Stimulated activated CD4-positive, alpha-beta T cell treated with anti-CD3 and anti-CD28 coated beads, Interleukin-15, amount 100 ng/mL, for 1 hour (primary cell): ENCODE data around the gene BAIAP3.

Experiments used
- DNase-seq, 2 donors: peaks; one replicate each; pipeline ENCODE4 v3.0.0-alpha.2; 2020; ENCODE audit warnings: low read depth in 1 of 2, low spot score in 1 of 2

Gene BAIAP3

DNA sequence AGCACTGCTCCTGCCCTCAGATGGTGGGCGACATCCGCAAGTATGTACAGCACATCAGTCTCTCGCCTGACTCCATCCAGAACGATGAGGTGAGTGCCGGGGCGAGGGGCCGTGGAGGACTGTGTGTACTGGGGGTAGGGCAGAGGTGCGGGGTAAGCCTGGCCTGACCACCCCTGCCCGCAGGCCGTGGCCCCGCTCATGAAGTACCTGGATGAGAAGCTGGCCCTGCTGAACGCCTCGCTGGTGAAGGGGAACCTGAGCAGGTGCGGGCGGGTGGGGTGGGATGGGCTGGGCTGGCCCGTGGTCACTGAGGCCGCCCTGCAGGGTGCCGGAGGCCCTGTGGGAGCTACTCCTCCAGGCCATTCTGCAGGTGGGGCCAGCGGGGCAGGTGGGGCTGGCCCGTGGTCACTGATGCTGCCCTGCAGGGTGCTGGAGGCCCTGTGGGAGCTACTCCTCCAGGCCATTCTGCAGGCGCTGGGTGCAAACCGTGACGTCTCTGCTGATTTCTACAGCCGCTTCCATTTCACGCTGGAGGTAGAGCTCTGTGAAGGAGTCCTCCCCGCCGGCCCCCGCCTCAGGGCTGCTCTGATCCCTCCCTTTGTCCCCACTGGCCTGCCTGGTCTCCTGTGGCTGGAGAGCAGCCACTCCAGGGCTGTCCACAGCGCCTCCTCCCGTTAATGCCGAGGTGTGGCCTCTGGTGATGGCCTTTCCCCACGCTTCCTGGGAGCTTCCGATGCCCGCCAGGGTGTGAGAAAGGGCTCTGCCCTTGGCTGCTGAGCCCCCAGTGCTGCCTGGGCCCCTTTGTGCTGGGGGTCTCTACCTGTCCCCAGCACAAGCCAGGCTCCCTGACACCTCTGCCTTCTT is 13.2 kb downstream of the BAIAP3 start:
- DNase-seq, result no peak

DNA sequence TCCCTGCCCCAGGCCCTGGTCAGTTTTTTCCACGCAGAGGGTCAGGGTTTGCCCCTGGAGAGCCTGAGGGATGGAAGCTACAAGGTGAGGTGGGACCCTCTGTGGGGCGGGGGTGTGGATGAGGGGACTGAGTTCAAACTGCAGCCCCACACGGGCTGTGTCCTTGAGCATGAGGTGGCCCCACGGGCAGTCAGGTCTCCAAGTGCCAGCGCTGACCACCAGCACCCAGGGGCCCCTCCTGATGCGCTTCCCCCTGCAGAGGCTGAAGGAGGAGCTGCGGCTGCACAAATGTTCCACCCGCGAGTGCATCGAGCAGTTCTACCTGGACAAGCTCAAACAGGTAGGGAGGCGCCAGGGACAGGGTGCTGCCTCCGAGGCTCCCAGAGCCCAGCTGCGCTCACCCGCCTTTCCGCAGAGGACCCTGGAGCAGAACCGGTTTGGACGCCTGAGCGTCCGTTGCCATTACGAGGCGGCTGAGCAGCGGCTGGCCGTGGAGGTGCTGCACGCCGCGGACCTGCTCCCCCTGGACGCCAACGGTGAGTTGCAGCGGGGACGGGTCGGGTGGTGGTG is 13.9 kb downstream of the BAIAP3 start:
- no peak for DNase-seq

DNA sequence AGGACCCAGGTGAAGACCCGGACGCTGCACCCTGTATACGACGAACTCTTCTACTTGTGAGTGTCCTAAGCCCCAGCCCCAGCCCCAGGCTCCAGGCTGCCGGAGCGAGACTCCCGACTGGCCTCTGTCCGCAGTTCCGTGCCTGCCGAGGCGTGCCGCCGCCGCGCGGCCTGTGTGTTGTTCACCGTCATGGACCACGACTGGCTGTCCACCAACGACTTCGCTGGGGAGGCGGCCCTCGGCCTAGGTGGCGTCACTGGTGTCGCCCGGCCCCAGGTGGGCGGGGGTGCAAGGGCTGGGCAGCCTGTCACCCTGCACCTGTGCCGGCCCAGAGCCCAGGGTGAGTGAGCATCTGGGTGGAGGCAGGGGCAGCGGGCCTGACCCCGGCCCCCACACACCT is 14.5 kb downstream of the BAIAP3 start:
- DNase-seq, result no peak

DNA sequence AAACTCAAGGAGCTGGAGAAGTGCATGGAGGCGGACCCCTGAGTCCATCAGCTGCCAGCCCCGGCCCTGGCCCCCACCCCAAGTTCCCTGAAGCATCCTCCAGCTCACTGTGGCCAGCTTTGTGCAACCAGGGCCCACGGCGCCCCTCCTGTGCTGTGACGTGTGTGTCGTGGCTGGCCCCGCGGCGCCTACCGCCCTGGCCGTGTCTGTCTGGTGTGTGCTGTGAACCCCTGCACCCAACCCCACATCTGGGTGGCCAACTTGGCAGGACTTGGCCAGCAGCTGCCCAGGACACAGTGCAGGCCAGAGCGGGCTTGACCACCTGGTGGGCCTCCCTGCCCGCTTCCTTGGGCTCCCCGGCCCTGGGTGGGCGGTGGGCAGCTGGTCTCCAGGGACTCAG is 15.0 kb downstream of the BAIAP3 start:
- DNase-seq, result no peak

DNA sequence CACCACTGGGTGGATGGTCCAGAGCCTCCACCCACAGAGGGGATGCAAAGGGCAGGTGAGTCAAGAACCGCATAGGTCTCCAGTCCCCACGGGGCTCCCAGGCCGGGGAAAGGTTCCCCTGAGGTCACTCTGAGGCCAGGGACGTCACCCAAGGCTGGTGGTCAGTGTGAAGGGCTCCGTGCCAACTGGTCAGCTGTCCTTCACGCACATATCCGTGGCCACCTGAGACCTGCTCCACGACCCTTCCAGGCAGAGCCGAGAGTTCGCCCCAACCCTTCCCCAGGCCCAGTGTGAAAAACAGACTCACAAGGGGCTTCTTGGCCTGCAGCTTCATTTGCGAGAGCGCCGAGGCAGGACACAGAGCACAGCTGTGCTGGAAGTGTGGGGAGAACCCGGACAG is 15.5 kb downstream of the BAIAP3 start:
- no peak for DNase-seq

DNA sequence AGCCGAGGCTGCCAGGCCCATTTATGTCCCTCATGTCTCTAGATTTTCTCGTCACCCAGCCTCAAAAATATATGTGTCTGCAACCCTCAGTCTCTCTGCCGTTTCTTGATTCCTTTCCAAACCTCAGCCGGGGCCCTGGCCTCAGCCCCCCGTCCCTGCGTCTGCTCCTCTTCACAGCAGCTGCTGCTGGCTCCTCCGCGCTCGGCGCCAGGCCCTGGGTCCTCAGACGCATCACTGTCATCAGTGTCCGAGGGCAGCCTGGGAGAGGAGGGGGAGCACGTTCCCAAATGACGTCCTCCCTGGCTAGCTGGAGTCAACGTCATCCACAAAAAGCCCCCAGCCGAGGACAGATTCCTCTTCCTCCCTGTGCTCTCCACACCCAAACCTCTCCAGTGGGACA is 15.9 kb downstream of the BAIAP3 start:
- no peak for DNase-seq

DNA sequence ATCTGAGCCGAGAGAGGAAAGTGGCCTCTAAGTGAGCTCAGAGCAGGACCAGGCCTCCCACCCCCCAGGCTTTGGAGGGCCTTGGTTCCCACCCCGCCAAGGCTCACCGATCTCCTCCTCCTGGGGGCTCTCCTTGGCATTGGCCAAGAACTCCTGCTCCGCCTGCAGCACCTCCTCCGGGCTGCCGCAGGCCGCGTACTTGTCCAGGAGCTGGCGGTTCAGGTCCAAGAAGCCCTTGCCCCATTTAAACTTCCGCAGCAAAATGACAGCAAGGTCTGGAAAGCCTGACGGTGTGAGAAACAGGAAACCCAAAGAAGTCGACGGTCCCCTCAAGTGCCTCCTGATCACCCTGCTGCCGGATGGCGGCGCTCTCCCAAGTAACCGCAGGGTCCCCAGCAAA is 16.5 kb downstream of the BAIAP3 start:
- DNase-seq, result no peak

DNA sequence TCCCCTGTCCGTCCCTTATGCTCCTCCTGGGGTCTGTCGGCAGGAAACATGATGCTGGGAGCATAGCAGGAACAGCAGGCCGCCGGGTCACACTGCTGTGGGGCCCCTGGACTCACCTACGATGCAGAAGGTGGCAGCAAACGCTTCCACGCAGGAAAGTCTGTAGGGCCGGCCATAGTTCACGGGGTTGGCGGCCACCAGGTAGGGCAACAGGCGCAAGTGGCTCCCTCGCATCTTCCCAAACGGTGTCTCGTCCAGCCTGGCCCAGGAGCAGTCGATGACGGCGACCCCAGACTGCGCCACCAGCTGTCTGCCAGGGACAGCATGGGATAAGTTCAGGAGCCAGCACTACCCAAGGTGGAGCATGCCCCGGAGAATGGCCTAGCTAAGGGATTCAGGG is 17.2 kb downstream of the BAIAP3 start:
- no peak for DNase-seq

DNA sequence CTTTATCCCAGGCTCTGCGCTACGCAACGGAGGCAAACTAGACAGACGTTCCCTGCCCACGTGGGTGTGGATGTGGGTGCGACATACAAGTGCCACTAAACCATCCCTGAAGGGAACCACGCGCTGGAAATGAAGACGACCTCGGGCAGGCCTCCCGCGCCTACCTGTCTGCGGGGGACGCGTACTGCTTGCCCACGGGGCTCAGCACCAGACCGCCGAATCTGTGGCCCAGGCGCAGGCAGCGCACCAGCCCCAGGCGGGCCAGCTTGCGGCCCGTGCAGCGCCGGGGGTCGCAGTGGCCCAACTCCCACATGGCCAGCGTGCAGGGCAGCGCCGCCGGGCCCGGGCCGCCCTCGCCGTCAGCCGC is 17.8 kb downstream of the BAIAP3 start:
- DNase-seq, result no peak

DNA sequence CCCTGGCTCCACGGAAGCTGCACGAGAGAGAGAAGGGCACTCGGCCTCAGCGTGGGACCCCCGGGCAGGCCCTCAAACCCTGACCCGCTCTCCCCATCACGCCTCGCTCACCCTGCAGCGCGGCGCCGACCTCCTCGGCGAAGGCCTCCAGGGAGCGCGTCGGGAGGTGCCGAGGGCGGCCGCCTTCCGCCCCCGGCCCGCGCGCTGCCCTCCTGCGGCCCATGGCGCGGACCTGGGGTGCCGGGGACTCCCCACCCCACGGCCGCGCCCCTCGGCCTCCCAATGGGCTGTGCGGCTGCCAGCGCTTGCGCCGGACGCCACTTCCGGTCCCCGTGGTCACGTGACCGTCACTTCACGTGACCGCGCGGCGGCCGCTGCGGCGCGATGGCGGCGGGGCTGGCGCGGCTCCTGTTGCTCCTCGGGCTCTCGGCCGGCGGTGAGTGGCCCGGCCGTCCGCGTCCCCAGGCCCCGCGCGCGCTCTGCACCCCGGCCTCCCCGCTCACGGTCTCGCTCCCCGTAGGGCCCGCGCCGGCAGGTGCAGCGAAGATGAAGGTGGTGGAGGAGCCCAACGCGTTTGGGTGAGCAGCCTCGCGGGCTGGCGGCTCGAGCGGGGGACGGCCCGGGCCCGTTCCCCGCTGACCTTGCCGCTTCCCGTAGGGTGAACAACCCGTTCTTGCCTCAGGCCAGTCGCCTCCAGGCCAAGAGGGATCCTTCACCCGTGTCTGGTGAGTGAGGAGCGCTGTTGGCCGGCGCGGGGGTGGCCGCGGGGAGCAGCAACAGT is 18.3 kb downstream of the BAIAP3 start, which contains the start of the genes GNPTG and TSR3:
Gene GNPTG (plus strand): TSS at position 350 of the 781 bp plus-strand sequence. CDS start 35 bp downstream, at position 385.
Gene TSR3 (minus strand): TSS at position 297 of the 781 bp plus-strand sequence. CDS start 74 bp downstream, at position 223.
- DNase-seq, result peak; percentile 72 to 80

DNA sequence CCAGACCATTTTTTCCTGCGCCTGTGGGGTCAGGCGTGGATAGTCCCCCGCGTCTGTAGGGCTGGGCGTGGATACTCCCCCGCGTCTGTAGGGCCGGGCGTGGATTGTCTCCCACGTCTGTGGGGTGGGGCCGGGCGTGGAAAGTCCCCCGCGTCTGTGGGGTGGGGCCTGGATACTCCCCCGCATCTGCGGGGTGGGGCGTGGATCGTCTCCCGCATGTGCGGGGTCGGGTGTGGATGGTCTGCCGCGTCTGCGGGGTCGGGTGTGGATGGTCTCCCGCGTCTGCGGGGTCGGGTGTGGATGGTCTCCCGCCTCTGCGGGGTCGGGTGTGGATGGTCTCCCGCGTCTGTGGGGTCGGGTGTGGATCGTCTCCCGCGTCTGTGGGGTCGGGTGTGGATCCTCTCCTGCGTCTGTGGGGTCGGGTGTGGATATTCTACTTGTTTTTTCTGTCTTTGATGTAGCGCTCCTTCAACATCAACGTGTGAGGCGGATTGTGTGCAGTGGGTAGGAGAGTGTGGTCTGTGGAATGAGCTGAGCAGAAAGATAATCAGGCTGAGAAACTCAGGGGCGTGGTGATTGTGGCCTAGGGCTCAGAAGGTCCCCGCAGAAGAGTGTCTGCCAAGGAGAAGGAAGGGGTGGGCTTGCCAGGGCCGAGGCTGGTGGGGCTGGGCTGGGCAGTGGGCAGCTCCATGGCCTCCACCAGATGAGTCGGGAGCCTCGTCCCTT is 21.5 kb downstream of the BAIAP3 start:
- no peak for DNase-seq

DNA sequence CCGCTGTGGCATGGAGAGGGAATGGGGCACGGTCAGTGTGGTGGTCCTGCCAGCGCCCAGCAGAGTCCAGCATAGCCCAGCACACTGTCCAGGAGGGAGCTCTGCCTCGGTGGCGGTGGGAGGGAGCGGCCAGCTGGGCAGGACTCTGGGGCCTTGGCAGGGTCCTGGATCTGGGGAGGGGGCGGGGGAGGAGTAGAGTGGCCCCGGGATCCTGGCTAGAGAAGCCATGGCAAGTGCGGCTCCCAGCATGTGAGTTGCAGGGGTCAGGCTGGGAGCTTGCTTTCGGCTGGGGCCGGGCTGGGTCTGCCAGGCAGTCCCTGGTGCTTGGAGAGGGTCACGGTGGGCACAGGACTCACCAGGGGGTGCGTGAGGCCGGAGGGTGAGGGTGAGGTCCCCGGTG is 22.1 kb downstream of the BAIAP3 start:
- no peak for DNase-seq

DNA sequence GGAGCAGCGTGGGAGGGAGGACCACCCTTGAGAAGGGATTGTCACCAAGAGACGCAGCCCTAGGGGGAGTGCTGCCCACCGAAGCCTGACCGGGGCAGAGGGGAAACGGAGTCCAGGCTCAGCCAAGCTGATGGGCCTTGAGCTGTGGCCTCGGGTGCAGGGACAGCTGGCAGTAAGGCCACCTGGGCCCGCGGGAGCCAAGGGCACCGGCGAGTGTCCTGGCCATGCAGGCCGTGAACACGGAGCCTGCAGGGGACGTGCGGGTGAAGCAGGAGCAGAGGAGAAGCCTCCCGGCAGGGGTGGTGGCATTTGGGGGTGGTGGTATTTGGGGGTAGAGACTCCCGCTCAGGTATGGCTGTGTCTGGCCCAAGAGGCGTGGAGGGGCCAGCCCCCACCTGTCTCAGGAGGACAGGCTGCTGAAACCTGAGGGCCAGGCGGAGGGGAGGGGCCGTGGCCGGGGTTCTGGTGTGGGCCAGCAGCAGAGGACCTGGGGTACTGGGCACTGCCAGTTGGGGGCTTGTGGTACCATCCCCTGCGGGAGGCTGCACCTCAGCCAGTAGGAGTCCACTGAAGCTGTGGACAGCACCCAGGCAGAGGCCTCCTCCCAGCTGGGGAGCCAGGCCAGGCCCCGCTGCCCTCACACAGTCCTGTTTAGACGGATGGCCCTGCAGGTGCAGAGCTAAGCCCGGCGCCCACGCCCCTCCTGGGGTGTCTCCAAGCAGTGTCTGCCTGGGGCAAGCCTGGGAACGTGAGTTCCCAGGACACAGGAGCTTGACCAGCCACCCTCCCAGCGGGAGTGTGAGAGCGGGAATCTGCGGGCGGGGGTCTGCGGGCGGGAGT is 22.8 kb downstream of the BAIAP3 start:
- DNase-seq, result no peak

DNA sequence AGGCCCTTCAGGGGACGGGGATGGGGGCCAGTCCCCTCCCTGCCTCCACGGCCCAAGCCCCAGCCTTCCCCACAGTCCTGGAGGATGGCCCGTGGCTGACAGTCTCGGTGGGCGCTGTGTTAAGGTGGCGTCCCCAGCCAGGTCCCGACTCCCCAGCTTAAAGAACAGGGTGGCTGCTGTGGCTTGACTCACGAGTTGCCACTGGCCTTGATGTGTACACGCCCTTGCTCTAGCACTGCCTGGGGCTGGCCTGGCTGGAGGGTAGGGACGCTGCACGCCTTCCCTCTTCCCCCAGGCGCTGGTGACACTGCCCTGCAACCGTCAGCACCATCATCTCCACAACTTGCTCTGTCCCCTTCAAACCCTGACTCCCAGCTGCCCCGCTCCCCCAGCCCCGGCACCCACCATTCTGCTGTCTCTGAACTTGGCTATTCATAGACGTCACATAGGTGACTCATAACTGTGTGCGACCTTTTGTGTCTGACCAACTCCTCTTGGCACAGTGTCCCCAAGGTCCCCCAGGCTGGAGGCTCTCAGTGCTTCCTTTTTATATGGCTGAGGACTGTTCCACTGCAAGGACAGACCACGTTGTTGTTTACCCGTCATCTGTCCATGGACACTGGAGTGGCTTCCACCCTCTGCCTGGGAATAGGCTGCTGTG is 24.6 kb downstream of the BAIAP3 start:
- no peak for DNase-seq

DNA sequence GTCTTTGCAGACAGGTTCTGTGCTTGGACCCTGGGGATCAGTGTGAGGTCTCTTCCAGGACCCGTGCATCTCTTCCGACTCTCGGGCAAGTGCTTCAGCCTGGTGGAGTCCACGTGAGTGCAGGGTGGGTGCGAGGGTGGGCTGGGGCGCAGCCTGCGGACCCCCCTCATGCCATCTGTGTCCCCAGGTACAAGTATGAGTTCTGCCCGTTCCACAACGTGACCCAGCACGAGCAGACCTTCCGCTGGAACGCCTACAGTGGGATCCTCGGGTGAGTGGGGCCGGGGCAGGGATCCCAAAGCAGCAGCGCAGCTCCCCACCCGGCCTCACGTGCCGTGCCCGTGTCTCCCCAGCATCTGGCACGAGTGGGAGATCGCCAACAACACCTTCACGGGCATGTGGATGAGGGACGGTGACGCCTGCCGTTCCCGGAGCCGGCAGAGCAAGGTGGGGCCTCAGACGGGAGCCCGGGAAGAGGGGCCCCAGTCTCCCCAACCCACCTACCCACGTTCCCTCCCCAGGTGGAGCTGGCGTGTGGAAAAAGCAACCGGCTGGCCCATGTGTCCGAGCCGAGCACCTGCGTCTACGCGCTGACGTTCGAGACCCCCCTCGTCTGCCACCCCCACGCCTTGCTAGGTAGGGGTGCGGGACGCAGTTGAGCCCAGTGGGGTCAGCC is 28.4 kb downstream of the BAIAP3 start:
- no peak for DNase-seq

DNA sequence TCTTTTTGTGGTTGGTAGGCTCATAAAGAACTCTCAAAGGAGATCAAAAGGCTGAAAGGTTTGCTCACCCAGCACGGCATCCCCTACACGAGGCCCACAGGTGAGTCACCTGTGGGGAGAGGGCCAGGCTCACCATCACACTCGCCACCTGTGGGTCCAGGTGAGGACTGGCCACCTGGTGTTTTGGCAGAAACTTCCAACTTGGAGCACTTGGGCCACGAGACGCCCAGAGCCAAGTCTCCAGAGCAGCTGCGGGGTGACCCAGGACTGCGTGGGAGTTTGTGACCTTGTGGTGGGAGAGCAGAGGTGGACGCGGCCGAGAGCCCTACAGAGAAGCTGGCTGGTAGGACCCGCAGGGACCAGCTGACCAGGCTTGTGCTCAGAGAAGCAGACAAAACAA is 29.4 kb downstream of the BAIAP3 start:
- DNase-seq, result no peak

DNA sequence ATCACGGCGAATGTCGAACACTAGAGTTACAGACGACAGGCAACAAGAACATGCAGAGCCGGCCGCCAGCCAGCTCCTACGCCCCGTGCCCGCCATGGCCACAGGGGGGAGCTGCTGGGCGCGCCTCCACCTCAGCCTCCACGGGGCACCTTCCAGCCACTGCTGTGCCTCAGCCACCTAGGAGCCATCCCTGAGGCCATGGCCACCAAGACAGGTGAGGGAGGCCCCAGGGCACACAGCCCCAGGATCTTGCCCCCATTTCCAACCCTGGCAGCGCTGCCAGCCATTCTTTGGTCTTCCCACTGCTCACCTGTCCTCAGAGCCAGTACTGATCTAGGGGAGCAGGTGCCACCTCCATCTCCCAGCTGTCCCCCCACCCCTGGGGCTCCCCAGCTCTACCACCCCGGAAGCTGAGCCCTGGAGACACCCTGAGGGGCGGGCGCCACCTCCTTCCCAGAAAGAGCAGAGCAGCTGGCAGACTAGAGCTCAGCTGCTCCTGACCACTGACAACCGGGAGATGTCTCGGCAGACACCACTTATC is 30.1 kb downstream of the BAIAP3 start:
- DNase-seq, result peak; percentile 49 to 64

DNA sequence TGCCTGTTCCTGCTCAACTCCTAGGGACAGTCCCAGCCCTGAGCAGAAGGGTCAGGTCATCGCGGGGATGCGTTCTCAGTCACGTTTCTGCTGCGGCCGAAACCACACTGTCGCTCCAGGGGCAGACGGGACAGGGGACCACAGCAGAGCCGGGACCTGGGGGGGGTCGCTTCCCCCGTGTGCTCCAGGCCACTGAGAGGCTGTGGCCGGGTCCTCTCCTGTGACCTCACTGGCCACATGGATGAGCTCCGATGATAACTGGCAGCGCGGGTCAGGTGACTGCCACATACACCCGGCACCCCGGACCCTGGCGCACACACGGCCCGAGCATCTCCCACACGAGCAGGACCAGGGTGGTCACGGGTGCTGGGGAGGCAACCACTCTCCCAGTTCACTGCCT is 31.1 kb downstream of the BAIAP3 start:
- DNase-seq, result no peak
